HG03139 (cell line): Measurements from ENCODE around the gene SUPT6H.
"Not testable (repeated sequence)": the region's sequence is repeated elsewhere in the genome, so short reads cannot be mapped to it uniquely, and the experiment has no call there.

Source experiments
- ATAC-seq: cut with Tn5 transposase; IDR thresholded peaks from one replicate; pipeline ENCODE4 v1.9.1; 2021; ENCODE audit not compliant: unreplicated experiment

The SUPT6H gene

DNA sequence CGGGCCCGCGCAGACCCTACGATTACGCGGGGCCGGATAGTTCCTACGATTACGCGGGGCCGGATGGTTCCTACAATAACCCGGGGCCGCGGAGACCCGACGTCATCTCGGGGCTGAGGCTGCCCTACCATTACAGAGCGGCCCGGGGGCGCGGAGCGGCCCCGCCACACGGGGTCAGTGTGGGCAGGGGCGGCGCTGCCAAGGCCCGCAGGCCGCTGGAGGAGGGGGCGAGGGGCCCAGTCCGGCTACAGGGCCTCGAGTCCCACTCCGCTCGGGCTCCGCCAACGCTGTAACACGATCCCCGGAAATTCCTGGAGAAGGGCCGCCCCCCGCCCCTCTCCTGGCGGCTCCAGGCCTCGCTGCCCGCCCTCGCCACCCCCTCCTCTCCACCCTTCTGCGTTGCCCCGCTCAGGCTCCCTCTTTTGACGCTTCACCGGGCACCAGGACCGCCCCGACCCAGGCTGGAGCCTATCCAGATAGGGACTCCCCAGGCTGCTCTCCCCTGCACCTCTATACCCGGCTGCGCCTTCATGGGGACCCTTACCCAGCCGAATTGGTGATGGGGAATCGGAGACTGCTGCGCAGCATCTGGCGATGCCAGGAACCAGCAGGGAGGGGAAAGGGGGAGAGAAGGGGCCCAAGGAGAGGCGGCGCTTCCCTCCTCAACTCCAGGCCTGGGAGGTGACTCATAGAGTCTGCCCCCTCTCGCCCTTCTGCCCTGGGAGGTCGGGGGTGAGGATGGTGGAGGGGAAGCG lies 55.8 kb downstream of the SUPT6H start, which contains the start of gene RAB34:
Gene RAB34 (minus strand): TSS at position 291 of the 755 bp plus-strand sequence. CDS start 602 bp downstream, outside the sequence.
- ATAC-seq = no peak

GRCh38 chr17:28718333-28719020 lies 56.5 kb downstream of the SUPT6H start:
- no peak for ATAC-seq

DNA sequence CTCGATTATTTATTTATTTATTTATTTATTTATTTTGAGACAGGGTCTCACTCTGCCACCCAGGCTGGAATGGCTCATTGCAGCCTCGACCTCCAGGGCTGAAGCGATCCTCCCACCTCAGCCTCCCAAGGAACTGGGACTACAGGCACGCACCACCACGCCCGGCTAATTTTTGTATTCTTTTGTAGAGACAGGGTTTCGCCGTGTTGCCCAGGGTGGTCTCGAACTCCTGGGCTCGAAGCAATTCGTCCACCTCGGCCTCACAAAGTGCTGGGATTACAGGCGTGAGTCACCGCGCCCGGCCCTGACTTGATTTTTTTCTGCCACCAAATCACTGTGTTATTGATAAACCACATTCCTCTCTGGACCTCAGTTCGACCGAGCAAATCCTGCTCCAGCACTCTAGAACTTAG lies 57.0 kb downstream of the SUPT6H start:
- no peak for ATAC-seq

- no peak for ATAC-seq
Observed at GRCh38 chr17:28720247-28720996, 58.4 kb downstream of the SUPT6H start.

- ATAC-seq = not testable (repeated sequence)
Observed at GRCh38 chr17:28720997-28721329, 59.0 kb downstream of the SUPT6H start.

DNA sequence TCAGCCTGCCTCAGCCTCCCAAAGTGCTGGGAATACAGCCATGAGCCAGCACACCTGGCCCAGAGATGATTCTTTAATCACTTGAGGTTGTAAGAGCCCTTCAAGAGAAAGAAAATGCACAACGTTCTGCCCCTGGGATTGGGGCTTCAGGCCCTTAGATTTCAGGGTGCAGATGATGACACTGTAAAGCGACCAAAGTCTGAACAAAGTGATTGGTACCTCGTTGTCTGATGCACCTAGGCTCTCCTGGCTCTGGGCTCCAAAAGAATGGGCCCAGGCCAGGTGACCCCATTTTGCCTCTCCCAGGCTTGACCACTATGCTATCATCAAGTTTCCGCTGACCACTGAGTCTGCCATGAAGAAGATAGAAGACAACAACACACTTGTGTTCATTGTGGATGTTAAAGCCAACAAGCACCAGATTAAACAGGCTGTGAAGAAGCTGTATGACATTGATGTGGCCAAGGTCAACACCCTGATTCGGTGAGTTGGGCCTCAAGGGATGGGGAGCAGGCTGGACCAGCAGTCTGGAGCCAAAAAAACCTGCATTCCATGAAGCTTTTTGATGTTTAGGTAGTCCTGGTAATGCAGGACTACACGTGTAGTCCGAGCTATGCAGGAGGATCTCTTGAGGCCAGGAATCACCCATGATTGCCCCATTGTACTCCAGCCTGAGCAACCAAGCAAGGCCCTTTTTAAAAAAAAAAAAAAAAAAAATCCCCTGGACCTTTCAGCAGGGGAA lies 60.6 kb downstream of the SUPT6H start:
- ATAC-seq = no peak

DNA sequence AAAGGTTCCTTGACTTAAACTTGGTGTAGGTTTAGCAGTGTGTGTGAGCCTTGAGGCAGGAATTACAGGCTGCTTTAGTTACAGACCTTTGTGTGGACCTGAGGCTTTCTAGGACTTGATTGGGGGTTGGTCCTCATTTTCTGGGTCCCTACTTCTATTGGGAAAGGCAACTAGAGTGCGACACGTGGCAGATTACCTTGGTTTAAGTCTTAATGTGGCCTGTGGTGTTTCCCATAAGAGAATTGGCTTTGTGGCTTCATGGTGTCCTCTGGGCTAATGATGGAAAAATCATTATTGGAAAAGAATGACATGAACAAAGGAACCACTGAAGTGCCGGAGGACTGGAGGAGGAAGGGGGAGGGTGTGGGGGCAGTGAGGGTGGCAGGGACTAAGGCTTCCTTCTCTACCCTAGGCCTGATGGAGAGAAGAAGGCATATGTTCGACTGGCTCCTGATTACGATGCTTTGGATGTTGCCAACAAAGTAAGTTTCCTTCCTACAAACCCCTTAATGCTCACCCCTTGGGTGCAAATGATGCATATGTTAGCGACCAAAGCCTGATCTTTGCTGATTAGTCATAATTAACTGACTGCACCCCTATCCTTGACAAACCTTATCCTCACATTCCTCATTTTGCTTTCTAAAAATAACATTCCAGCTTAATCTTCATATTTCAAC lies 61.3 kb downstream of the SUPT6H start:
- ATAC-seq = no peak

DNA sequence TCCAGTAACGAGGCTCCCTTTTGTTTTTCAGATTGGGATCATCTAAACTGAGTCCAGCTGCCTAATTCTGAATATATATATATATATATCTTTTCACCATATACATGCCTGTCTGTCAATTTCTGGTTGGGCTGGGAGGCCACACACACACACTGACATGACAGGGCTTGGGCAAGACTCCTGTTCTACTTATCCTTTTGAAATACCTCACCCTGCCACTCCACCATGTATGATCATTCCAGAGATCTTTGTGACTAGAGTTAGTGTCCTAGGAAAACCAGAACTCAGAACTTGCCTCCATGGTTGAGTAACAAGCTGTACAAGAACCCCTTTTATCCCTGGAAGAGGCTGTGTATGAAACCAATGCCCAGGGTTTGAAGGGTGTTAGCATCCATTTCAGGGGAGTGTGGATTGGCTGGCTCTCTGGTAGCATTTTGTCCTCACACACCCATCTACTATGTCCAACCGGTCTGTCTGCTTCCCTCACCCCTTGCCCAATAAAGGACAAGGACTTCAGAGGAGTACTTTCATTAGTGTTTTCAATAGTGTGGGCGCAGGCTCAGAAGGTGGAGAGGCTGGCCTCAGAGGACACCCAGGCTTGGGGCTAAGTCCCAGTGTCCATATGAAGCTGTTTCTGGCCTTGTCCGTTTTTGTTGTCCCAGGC lies 62.0 kb downstream of the SUPT6H start:
- not testable (repeated sequence) for ATAC-seq

DNA sequence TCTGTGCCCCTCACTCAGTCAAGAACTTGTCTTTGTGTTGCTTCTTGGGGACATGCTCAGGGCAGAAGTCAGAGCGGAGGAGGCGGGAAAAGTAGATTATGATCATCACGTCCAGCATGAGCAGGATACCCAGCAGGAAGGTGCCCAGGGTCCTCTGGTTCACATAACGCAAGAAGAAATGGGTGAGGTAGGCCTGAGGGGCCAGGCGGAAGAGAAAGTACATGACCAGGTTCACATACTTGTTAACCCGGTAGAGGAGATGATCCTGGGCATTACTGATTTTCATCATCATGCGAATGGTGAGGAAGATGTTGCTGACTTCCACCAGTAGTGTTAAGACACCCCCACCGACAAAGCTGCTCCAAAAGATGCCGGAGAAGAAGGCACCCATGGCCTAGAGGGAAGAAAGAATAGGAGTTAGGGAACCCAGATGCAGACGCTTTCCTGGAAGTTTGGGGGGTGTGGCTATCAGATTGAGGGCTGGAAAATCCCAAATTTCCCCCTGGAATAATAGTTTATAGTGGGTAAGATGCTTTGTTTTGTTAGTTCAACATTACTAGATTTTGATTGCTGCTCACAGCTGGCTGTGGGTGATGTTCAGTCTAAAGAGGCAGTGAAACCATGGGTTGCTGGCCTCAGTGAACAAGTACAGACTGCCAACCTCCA lies 62.6 kb downstream of the SUPT6H start:
- no peak for ATAC-seq

DNA sequence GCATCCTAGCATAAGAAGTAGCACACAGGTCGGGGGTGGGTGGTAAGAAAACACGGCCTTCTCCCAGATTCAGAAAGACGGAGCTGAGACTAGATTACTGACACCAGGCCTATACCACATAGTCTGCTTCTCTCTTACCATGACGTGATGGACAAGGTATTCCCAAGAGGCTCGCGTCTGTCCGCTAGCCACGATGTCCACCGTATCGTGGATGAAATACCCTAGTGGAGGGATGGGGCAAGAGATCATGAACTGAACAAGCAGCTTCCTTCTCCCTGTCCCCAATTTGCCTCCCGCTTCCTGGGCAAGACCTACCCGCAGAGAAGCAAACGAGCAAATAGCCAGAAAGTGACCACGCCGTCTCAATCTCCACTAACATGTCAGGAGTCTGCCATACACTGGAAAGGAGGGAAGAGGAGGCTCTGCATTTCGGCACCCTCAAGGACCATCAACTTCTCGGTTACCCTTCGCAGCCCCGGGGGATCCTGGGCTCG lies 63.2 kb downstream of the SUPT6H start:
- no peak for ATAC-seq

- ATAC-seq = no peak
Observed at GRCh38 chr17:28725660-28726225, 63.7 kb downstream of the SUPT6H start.

DNA sequence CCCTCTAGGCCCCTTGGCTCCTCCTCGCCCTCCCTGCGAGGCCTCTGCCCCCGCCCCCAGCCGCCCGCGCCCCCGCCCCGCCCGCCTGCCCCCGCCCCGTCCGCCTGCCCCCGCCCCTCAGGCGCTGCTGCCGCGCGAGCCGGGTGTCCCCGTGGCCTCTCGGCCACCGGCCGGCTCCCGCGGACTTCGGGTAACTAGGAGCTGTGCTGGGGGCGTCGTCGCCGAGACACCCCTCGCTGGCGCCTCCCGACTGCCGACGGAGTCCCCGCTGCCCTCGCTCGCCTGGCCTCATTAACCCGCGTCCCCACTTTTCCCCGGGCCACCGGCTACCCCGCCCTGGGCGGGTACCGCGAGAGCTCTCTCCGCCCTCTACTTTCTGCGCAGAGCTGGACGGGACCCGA lies 64.2 kb downstream of the SUPT6H start, which contains the start of gene TLCD1:
Gene TLCD1 (minus strand): TSS at position 8 of the 401 bp plus-strand sequence. CDS start 136 bp downstream, outside the sequence.
- ATAC-seq = no peak

DNA sequence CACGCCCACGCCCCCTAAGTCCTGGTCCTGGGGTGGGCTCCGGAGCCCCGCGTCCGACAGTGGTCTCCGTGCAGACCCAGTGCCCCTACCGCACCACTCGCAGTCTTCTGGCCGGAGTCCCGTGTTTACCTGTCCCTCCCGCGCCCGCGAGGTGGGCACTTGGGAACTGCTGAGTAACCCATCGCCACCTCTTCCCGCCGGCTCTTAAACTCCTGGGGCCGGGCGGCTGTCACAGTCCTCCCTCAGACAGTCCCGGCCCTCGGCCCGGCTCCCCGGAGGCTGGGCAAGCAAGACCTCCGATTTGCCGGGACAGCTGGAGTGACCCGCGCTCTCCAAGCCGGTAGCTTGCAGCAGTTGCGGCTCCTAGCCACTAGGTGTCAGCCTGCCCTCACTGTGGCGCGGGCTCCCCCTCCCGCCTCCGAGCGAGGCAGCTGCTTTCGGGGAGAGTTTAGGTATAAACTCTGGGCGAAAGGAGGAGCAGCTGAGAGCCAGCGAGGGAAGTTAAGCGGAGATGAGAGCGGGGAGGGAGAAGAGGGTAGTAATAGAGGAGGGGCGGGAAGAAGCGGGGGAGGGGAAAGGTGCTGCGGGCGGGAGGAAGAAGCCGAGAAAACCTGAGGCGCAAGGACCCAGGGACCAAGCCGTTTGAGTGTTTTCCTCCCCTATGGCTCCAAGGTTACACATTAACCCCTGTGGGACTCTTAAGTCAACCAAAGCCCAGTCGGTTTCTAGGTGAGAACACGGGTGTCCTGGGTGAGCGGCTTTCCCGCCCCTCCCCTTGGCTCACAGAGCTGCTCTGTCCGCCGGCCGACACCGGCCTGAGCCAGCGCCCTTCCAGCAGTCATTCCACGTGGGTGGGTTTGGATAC lies 64.9 kb downstream of the SUPT6H start:
- peak; percentile 31 for ATAC-seq

- ATAC-seq = peak; percentile 31
Observed at GRCh38 chr17:28728364-28729200, 66.6 kb downstream of the SUPT6H start, which contains the start of gene NEK8. Gene NEK8 (plus strand): TSS chr17:28728788. CDS start chr17:28728814, 26 bp downstream.

DNA sequence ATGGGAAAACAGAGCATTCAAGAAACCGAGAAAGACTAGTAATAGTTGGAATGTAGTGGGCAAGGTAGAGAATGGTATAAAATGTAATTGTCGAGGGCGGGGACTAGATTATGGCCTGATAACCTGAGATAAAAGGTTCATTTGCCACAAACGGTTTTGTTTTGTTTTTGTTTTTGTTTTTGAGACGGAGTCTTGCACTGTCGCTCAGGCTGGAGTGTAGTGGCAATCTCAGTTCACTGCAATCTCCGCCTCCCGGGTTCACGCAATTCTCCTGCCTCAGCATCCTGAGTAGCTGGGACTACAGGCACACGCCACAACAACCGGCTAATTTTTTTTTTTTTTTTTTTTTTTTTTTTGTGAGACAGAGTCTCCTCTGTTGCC lies 67.9 kb downstream of the SUPT6H start:
- no peak for ATAC-seq

- no peak for ATAC-seq
Observed at GRCh38 chr17:28733346-28733745, 71.3 kb downstream of the SUPT6H start.

DNA sequence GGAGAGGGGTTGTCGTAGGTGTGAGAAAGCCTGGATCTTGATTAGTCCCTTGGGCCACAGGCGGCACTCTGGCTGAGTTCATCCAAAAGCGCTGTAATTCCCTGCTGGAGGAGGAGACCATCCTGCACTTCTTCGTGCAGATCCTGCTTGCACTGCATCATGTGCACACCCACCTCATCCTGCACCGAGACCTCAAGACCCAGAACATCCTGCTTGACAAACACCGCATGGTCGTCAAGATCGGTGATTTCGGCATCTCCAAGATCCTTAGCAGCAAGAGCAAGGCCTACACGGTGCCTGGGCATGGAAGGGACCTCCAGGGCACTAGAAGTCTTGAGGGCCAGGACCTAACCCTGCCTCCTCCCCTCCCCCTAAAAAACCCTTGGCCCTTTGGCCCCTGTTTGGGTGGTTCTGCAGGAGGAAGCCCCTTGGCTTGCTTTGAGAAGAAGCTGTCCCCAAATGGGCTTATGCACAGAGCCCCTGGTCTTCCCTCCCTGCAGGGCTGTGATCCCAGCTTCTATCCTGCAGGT lies 72.8 kb downstream of the SUPT6H start:
- no peak for ATAC-seq
